Dermis microvascular lymphatic vessel endothelial cell (primary cell): Measurements from ENCODE around the gene KCNJ14. TPM values are rescaled to one million over a fixed set of nuclear protein-coding genes. Genes with fewer than 3 reads are reported as not detected.
A peak's percentile ranks its signal among the peaks of the same experiment; 100 is the strongest.

Source experiments
- DNase-seq, 2 donors: peaks; one replicate each; pipeline versions ENCODE4 v3.0.0 to v3.0.0-alpha.2; 2010; ENCODE audit warnings: low read depth in 2 of 2
- total RNA-seq: library from RNA; depleted of rRNA; stranded (reverse); fragments of >200 nt; gene quantifications from 2 replicates; pipeline ENCODE4 v1.2.1, GENCODE V29; 2014

KCNJ14 gene
- total RNA-seq, 1 donor from 2014 or later, result 0.13 TPM

DNA sequence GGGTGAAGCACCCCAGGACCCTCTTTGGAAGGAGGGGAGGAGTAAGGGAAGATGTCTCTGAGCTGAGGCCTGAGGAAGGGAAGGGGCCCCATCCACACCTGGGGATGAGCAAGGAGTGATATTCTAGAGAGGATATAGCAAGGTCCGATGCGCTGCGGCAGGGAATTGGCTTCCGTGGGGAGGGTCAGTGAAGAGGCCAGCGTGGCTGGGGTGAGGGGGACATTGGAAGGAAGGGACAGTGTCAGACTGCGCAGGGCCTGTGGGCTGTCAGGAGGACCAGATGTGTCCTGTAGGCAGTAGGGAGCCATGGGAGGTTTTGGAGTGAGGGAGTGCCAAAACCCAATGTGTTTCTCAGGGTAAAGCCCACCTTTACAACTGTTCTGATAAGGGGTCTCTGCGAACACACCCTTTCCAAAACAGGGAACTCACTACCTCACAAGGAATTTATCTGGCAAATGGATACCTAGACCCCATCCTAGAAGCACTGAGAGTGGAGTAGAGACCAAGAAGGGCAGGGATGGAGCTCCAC is 52.6 kb downstream of the KCNJ14 start:
- no peak for DNase-seq

DNA sequence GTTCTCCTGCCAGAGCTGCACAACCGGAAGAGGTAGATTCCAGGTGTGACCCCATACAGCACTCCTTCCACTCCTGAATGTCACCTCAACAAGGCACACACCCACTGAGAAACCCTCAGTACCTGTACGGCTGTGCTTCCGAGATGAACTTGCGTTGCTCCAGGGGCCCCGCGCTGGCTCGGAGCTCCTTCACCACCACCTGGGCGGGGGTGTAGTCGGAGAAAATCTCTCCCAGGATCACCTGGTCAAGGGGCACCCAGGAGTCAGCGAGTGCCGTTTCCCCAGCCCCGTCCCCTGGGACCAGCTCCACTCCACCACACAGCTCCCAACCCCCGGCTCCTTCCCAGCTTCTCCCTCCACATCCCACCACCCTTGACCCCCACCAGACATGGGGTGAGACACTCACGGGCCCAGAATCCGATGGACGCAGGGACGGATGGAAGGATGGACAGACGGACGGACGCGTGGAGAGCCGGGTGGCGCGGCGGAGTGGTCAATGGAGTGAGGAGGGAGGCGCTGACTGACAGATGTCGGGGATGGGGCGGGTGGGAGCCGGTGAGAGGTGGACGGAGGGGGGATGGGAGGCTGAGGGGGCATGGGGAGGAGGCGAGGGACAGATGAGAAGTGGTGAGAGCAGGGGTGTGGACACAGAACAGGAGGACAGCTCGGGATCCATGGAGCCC is 53.5 kb downstream of the KCNJ14 start:
- no peak for DNase-seq

DNA sequence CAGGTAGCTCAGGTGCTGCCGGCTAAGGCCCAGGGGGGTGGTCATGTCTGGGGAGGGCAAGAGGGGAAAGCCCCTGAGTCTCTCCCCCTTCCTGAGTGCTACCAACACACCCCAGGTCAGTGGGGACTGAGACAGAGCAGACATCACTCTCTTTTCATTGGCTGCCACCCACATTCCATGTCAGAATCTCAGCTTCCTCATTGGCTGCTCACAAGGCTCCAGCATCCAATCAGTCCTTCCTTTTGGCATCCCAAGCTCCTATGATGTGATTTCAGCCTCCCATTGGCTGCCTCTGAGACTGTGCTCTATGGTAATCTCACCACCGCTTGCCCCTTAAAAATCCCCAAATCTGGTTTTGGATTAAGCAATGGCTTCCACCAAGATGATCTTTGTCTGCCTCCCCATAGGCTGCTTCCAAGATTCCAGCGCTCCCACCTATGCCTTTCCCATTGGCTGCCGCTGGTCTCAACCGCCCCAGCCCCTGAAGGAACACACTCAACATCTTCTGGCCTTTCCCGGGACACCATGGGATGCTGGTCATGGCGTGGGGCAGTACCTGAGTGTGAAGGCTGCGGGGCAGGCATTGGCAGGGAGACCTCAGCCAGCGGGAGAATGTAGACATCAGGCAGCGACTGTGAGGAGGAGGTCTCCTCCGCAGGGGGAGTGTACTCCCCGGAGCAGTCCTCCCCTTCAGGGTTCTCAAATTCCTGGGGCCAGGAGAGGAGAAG is 54.3 kb downstream of the KCNJ14 start:
- DNase-seq, result no peak

DNA sequence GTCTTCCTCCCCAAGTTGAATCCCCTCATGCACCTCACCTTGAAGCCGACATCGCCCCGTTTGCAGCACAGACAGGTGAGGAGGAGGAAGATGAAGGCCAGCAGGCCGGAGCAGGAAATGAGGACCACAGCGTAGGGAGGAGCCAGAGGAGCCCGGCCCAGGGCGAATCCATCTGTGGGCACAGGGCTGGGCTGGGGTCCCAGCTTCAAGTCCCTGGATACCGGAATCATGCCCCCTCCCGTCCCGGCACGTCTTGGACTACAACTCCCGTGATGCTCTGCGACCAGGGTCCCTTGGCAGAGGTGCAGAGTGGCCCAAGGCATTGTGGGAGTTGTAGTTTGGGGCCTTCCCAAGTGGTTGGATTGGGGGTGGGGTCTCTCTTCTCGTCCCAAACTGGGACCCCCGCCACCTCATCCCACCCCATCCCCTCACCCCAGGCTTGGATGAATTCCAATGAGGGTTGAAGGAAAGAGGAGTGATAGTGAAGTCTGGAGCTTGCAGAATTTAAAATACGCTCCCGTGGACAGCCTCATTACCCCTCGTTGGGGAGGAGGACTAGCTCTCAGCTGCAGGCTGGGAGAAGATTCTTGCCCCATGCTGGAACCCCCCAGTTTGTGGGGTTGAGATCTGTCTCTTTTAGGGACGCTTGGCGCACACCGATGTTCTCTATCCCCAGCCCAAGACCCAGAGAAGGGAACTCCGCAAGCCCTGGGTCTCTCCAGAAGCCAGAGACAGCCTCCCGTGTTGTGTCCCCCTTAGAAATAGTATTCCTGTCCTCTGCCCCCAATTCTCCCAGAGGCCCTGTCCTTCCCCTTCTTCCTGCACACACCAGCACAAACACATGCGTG is 55.3 kb downstream of the KCNJ14 start:
- DNase-seq, result peak in 1 of 2 donors; percentile 51

DNA sequence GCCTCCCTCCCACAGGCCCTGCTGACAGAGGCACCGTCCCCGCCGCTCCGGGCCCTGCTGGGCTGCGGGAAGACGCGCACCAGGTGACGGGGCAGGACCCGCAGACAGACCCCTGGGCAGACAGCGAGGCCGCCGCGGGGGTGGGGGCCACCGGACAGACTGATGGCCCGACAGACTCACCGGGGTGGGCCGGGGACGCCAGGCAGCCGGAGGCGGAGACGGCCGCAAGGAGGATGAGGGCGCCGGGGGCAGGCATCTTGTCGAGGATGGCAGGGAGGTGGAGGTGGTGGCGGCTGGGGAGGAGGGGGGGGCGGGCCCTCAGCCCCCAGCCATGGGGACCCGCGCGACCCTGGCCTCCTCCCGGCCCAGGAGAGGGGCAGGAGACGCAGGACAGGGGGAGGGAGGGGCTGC is 56.0 kb downstream of the KCNJ14 start:
- no peak for DNase-seq

DNA sequence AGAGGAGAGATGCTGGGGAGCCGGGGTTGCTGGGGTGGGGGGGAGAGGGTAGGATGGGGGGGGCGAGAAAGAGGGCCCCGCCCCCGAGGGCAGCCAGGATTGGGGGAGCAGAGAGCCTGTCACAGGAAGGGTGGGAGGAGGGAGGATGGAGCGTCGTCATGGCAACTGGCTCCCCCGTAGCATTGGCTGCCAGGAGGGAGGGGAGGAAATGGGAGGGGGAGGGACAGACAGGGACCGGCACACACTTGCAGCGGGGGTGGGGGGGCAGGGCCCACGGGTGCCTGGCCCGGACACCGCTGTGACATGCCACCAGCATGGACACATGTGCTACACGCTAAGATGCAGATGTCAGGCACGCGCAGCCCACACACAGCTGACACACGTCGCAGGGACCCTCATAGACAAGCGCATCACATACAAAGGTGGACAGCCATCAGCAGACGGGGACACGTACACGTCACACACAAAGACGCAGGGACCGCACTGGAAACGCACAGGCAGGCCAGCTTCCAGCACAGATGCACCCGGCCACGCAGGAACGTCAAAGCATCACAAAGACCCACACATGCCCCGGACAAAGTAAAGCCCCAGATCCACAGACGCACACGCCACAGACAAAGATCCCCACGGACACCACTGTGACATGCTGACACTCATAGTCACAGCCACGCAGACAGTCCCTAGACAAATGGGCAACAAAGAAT is 56.6 kb downstream of the KCNJ14 start, which contains the start of gene LMTK3:
LMTK3 (minus strand) TSS at position 36 of the 704 bp plus-strand sequence. CDS start 259 bp downstream, outside the sequence.
- DNase-seq, result no peak

DNA sequence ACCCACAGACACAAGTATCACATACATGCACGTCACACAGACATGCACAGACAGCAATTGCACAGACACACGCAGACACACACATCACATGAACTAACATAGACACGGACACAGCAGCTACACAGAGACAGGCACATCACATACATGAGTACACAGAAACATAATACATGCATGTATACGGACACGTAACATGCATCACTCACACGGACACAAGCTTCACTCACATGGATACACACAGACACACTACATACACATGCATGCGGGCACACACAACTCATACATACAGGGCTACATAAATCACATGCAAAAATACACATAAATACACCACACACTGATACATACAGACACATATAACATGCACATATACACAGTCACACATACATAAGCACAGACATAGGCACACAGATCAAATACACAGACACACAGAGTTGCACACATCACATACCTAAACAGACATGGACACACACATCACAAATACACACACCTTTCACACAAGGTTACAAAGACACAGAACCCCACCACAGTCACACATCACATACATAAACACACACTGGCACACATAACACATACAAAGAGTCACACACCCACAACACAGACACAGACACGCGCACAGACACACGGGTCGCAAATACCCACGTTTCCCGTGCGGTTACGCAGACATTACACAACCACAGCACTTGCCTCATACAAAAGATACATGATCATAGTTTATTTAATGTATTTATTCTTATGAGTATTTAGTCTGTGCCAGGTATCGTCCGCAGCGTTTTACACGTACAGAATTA is 57.3 kb downstream of the KCNJ14 start:
- DNase-seq, result no peak

DNA sequence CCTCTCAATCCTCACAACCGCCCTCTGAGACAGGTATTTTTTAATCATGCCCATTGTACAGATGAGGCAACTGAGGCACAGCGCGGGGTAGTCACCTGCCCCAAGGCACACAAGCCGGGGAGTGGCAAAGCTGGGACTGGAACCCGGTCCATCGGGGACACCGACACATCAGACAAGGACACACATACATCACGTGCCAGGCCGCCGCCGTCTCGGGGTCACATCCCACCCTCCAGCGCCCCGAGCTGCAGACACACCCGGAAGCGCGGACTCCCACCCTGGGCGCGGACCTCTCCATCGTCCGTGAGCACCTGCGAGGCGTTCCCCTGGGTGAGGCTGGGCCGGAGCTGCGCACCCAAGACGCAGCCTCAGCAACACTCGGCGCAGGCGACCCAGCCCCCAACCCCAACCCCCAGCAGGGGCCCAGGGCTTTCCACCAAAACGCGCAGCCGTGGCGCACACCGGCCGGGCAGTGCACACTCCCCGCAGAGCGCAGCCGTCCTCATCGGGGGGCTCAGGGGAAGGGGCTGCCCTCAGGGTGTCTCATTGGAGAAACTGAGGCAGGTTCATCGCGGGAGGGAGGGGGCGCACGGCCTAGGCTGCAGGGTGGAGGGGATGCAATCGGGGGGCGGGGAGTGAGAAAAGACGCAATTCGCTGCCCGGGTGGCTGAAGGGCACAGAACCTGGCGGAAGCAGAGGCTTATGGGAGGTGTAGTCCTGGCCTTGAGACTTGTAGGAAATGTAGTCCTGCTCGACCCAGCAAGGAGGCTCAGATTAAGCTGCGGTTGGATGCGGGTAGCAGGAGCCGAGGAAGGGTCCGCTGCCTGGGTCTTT is 58.1 kb downstream of the KCNJ14 start:
- DNase-seq, result peak in 1 of 2 donors; percentile 66

DNA sequence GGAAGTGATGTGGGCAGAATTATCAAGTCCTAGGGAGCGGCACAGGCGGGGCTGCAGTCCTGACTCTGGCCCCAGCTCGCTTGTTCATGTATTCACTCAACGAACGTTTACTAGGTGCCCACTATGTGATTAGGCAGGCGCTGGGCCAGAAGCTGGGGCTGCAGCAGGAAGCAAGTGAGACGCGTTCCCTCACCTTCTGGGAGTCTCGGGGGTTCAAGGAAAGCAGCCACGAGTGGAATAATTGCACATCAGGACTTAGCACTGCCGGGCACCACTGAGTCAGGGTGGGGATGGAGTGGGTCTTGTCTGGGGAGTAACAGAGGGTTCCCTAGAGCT is 58.7 kb downstream of the KCNJ14 start:
- DNase-seq, result no peak

DNA sequence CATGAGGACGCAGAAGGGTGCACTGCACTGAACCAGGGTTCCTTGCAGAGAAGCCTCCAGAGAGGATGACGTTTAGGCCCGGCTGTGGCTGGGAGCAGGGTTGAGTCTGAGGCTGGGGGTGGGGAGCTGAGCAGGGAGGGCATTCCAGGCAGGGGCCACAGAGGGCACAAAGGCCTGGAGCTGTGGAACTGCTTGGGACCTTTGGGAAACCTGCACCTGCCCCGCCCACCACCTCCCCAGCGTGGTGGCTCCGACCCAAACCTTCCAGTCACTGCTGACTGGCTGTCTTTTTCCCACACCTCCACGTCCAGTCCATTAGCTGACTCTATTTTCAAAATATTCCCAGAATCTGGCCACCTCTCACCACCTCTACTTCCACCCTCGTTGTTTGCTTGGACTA is 61.2 kb downstream of the KCNJ14 start:
- no peak for DNase-seq

Other genes with a start within 250 kb of the KCNJ14 start
- gene CARD8, start 199.7 kb upstream of the KCNJ14 start, total RNA-seq, result 40.4 and 75.2 TPM in 2 replicates
- gene ZNF114, start 185.5 kb upstream of the KCNJ14 start, total RNA-seq, result 0.51 and 0.77 TPM in 2 replicates
- 3.3 and 3.4 TPM in 2 replicates for gene EMP3, start 130.0 kb upstream of the KCNJ14 start, total RNA-seq
- 1.6 and 1.8 TPM in 2 replicates for gene TMEM143, start 91.6 kb upstream of the KCNJ14 start, total RNA-seq
- gene SYNGR4, start 91.2 kb upstream of the KCNJ14 start, total RNA-seq, result not detected in 2 replicates
- 35.6 and 52.8 TPM in 2 replicates for gene KDELR1, start 64.0 kb upstream of the KCNJ14 start, total RNA-seq
- gene GRIN2D, start 61.9 kb upstream of the KCNJ14 start, total RNA-seq, result 0.13 and 0.25 TPM in 2 replicates
- gene GRWD1, start 9.6 kb upstream of the KCNJ14 start, total RNA-seq, result 14.8 and 22.8 TPM in 2 replicates
- gene CYTH2, start 13.8 kb downstream of the KCNJ14 start, total RNA-seq, result 42.0 and 64.6 TPM in 2 replicates
- gene LMTK3, start 56.3 kb downstream of the KCNJ14 start, total RNA-seq, result under 0.01 and 0.13 TPM in 2 replicates
- 0.13 TPM in 1 of 2 replicates, not detected in the other for gene SULT2B1, start 96.6 kb downstream of the KCNJ14 start, total RNA-seq
- gene SPACA4, start 151.2 kb downstream of the KCNJ14 start, total RNA-seq, result not detected in 2 replicates
- gene FAM83E, start 159.5 kb downstream of the KCNJ14 start, total RNA-seq, result 0.25 and 0.26 TPM in 2 replicates
- 1,899 and 2,423 TPM in 2 replicates for gene RPL18, start 163.6 kb downstream of the KCNJ14 start, total RNA-seq
- 3.9 and 6.3 TPM in 2 replicates for gene SPHK2, start 163.9 kb downstream of the KCNJ14 start, total RNA-seq
- 1.4 and 2.8 TPM in 2 replicates for gene DBP, start 181.8 kb downstream of the KCNJ14 start, total RNA-seq
- gene CA11, start 190.6 kb downstream of the KCNJ14 start, total RNA-seq, result 2.6 and 4.6 TPM in 2 replicates
- under 0.01 TPM in 1 of 2 replicates, not detected in the other for gene NTN5, start 217.4 kb downstream of the KCNJ14 start, total RNA-seq
- gene FUT2, start 240.4 kb downstream of the KCNJ14 start, total RNA-seq, result not detected in 2 replicates